MM.1S (cell line): Measurements from ENCODE around the gene CD79A.
A peak's percentile ranks its signal among the peaks of the same experiment; 100 is the strongest.

Experiments used
- DNase-seq: peaks from one replicate; pipeline ENCODE4 v3.0.0-alpha.2; 2015
- H2AFZ ChIP-seq: fragments of 300-600 bp; sonication (generic); 2 replicates; pipeline ENCODE4 v1.6.0; 2016; ENCODE audit warnings: antibody characterized with exemption, low read length
- H3F3A ChIP-seq: fragments of 300-600 bp; sonication (generic); 2 replicates; pipeline ENCODE4 v1.6.1; 2016; ENCODE audit warnings: mild to moderate bottlenecking, antibody characterized with exemption, low read length, moderate library complexity, mixed read lengths; ENCODE audit not compliant: insufficient read depth
- H3K27ac ChIP-seq: fragments of 300-600 bp; sonication (generic); 2 replicates; pipeline ENCODE4 v1.5.1; 2016; ENCODE audit warnings: mild to moderate bottlenecking, low read length
- H3K27me3 ChIP-seq: fragments of 300-600 bp; sonication (generic); replicated peaks from 2 replicates; pipeline ENCODE4 v1.6.0; 2016; ENCODE audit warnings: low read length; ENCODE audit not compliant: insufficient read depth
- H3K36me3 ChIP-seq: fragments of 300-600 bp; sonication (generic); replicated peaks from 2 replicates; pipeline ENCODE4 v1.6.1; 2016; ENCODE audit warnings: mild to moderate bottlenecking, low read length, mixed read lengths; ENCODE audit not compliant: insufficient read depth
- H3K4me1 ChIP-seq: fragments of 300-600 bp; sonication (generic); 2 replicates; pipeline ENCODE4 v1.6.1; 2016; ENCODE audit warnings: low read length, mixed read lengths
- H3K4me2 ChIP-seq: fragments of 300-600 bp; sonication (generic); 2 replicates; pipeline ENCODE4 v1.6.0; 2016; ENCODE audit warnings: low read depth, low read length
- H3K4me3 ChIP-seq: fragments of 300-600 bp; sonication (generic); 2 replicates; pipeline ENCODE4 v1.5.1; 2016; ENCODE audit warnings: low read length, mixed read lengths
- H3K79me2 ChIP-seq: fragments of 300-600 bp; sonication (generic); 2 replicates; pipeline ENCODE4 v1.6.1; 2016; ENCODE audit warnings: mixed run types, low read length, mixed read lengths
- H3K9ac ChIP-seq: fragments of 300-600 bp; sonication (generic); 2 replicates; pipeline ENCODE4 v1.6.1; 2016; ENCODE audit warnings: low read length, mixed read lengths
- H3K9me2 ChIP-seq: fragments of 300-600 bp; sonication (generic); replicated peaks from 2 replicates; pipeline ENCODE4 v1.6.1; 2016; ENCODE audit warnings: mild to moderate bottlenecking, low read length, mixed read lengths; ENCODE audit not compliant: insufficient read depth
- H3K9me3 ChIP-seq: fragments of 300-600 bp; sonication (generic); replicated peaks from 2 replicates; pipeline ENCODE4 v1.6.1; 2016; ENCODE audit warnings: mild to moderate bottlenecking, low read length, mixed read lengths; ENCODE audit not compliant: insufficient read depth
- H4K20me1 ChIP-seq: fragments of 300-600 bp; sonication (generic); 2 replicates; pipeline ENCODE4 v1.6.1; 2016; ENCODE audit warnings: mild to moderate bottlenecking, low read length, moderate library complexity, mixed read lengths; ENCODE audit not compliant: insufficient read depth
- EZH2 ChIP-seq: fragments of 300-600 bp; sonication (generic); optimal IDR thresholded peaks from 2 replicates; pipeline ENCODE3; 2017; ENCODE audit warnings: low read depth, mild to moderate bottlenecking, antibody characterized with exemption, low read length, mixed read lengths
- EZH2phosphoT487 ChIP-seq: fragments of 300-600 bp; sonication (generic); IDR thresholded peaks from 2 replicates; pipeline ENCODE4 v1.6.1; 2018; ENCODE audit warnings: antibody characterized with exemption, low read length
- TF ChIP-seq, protein P1 (sequence below): fragments of 300-600 bp; sonication (generic); IDR thresholded peaks from 2 replicates; pipeline ENCODE4 v1.5.1; 2016; ENCODE audit warnings: antibody characterized with exemption, low read length, mixed read lengths

Gene CD79A

DNA sequence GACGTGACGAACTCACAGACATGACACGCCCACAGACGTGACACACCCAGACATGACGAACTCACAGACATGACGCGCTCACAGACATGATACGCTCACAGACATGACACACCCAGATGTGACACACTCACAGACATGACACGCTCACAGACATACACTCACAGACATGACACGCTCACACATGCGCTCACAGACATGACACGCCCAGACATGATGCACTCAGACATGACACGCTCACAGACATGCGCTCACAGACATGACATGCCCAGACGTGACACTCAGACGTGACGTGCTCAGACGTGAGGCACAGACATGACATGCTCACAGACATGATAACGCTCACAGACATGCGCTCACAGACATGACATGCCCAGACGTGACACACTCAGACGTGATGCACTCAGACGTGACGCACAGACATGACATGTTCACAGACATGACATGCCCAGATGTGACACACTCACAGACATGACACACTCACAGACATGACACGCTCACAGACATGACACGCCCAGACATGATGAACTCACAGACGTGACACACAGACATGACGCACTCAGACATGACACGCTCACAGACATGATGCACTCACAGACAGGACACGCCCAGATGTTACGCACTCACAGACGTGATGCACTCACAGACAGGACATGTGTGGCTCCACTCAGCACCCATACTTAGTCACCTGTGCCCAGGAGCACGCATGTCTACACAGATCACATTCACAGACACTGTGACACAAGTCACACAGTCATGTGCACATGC is 43.1 kb downstream of the CD79A start:
- Histone ChIP-seq H3K4me3 (no peak overlapping the region), H3K4me2 (no peak overlapping the region), H3K9ac (no peak overlapping the region), H3K9me2 (no peaks in the 10 kb centered on the region), H3K36me3 (no peaks in the 10 kb centered on the region), H2AFZ (no peak overlapping the region), H4K20me1 (no peaks in the 10 kb centered on the region), H3K27ac (no peak overlapping the region), H3K9me3 (no peaks in the 10 kb centered on the region), H3K4me1 (0 out of 2 replicates have a peak, but pooled peaks cover 6% of the 10 kb centered on the region), H3K27me3 (peaks cover 69% of the 10 kb centered on the region), H3F3A (no peaks in the 10 kb centered on the region), H3K79me2 (no peaks in the 10 kb centered on the region)
- TF ChIP-seq, protein P1, sequence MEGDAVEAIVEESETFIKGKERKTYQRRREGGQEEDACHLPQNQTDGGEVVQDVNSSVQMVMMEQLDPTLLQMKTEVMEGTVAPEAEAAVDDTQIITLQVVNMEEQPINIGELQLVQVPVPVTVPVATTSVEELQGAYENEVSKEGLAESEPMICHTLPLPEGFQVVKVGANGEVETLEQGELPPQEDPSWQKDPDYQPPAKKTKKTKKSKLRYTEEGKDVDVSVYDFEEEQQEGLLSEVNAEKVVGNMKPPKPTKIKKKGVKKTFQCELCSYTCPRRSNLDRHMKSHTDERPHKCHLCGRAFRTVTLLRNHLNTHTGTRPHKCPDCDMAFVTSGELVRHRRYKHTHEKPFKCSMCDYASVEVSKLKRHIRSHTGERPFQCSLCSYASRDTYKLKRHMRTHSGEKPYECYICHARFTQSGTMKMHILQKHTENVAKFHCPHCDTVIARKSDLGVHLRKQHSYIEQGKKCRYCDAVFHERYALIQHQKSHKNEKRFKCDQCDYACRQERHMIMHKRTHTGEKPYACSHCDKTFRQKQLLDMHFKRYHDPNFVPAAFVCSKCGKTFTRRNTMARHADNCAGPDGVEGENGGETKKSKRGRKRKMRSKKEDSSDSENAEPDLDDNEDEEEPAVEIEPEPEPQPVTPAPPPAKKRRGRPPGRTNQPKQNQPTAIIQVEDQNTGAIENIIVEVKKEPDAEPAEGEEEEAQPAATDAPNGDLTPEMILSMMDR: no peak
- no peak for TF ChIP-seq EZH2phosphoT487
- no peak for TF ChIP-seq EZH2
- DNase-seq: no peak

GRCh38 chr19:41920882-41921576 is 44.0 kb downstream of the CD79A start:
- TF ChIP-seq EZH2phosphoT487: no peak
- TF ChIP-seq EZH2: no peak
- TF ChIP-seq, protein P1: no peak
- H3K27ac ChIP-seq: no peak overlapping the region
- no peak for DNase-seq
- no peak overlapping the region for H3K9ac ChIP-seq
- no peak overlapping the region for H2AFZ ChIP-seq
- H3K9me3 ChIP-seq: no peaks in the 10 kb centered on the region
- no peak overlapping the region for H3K4me3 ChIP-seq
- no peaks in the 10 kb centered on the region for H3K79me2 ChIP-seq
- H3K4me1 ChIP-seq: 0 out of 2 replicates have a peak, but pooled peaks cover 6% of the 10 kb centered on the region
- H3K4me2 ChIP-seq: no peak overlapping the region
- H4K20me1 ChIP-seq: no peaks in the 10 kb centered on the region
- H3K36me3 ChIP-seq: no peaks in the 10 kb centered on the region
- no peaks in the 10 kb centered on the region for H3F3A ChIP-seq
- H3K9me2 ChIP-seq: no peaks in the 10 kb centered on the region
- H3K27me3 ChIP-seq: peaks cover 69% of the 10 kb centered on the region

GRCh38 chr19:41921577-41922576 is 44.8 kb downstream of the CD79A start:
- no peaks in the 10 kb centered on the region for H3F3A ChIP-seq
- no peaks in the 10 kb centered on the region for H3K9me3 ChIP-seq
- H3K4me2 ChIP-seq: no peak overlapping the region
- H3K9me2 ChIP-seq: no peaks in the 10 kb centered on the region
- H3K36me3 ChIP-seq: no peaks in the 10 kb centered on the region
- H3K9ac ChIP-seq: no peak overlapping the region
- no peak for DNase-seq
- 0 out of 2 replicates have a peak, but pooled peaks cover 6% of the 10 kb centered on the region for H3K4me1 ChIP-seq
- peak; percentile 86 for TF ChIP-seq EZH2
- TF ChIP-seq, protein P1: no peak
- H3K79me2 ChIP-seq: no peaks in the 10 kb centered on the region
- no peaks in the 10 kb centered on the region for H4K20me1 ChIP-seq
- H2AFZ ChIP-seq: no peak overlapping the region
- H3K27me3 ChIP-seq: peaks cover 69% of the 10 kb centered on the region
- no peak overlapping the region for H3K27ac ChIP-seq
- no peak overlapping the region for H3K4me3 ChIP-seq
